NCI-H69 (cell line): Measurements from ENCODE around the gene PTH2.

Experiments used
- DNase-seq: peaks from one replicate; lab custom pipeline; 2025; lab: John Stamatoyannopoulos, UW

PTH2 gene

GRCh38 chr19:49447485-49448431 lies 24.5 kb upstream of the PTH2 start:
- peak; percentile 28 for DNase-seq

- no peak for DNase-seq
These were observed 22.8 kb upstream of the PTH2 start for GRCh38 chr19:49445997-49446396.

GRCh38 chr19:49444100-49444700 lies 21.0 kb upstream of the PTH2 start:
- peak; percentile 21 for DNase-seq

GRCh38 chr19:49443366-49444099 lies 20.3 kb upstream of the PTH2 start:
- peak; percentile 99 for DNase-seq

GRCh38 chr19:49442771-49443365 lies 19.6 kb upstream of the PTH2 start:
- DNase-seq = peak; percentile 93

GRCh38 chr19:49442354-49442753 lies 19.1 kb upstream of the PTH2 start:
- peak; percentile 68 for DNase-seq

GRCh38 chr19:49441960-49442350 lies 18.7 kb upstream of the PTH2 start:
- peak; percentile 59 for DNase-seq

- peak; percentile 59 for DNase-seq
These were observed 18.1 kb upstream of the PTH2 start, which contains the start of gene SLC17A7 for GRCh38 chr19:49441210-49441959. Gene SLC17A7, minus strand, starts transcription at chr19:49441527. Its CDS starts 148 bp downstream, at chr19:49441379.

- DNase-seq = no peak
These were observed 17.4 kb upstream of the PTH2 start for GRCh38 chr19:49440439-49441209.

- no peak for DNase-seq
These were observed 16.6 kb upstream of the PTH2 start for GRCh38 chr19:49439836-49440235.

- DNase-seq = peak; percentile 20
These were observed 15.0 kb upstream of the PTH2 start for GRCh38 chr19:49438261-49438660.

- peak; percentile 26 for DNase-seq
These were observed 14.0 kb upstream of the PTH2 start for GRCh38 chr19:49437231-49437630.

- DNase-seq = peak; percentile 57
These were observed 13.3 kb upstream of the PTH2 start for GRCh38 chr19:49436381-49437017.

- no peak for DNase-seq
These were observed 12.4 kb upstream of the PTH2 start for GRCh38 chr19:49435670-49436069.

- peak; percentile 27 for DNase-seq
These were observed 11.8 kb upstream of the PTH2 start for GRCh38 chr19:49434907-49435583.

- no peak for DNase-seq
These were observed 10.1 kb upstream of the PTH2 start for GRCh38 chr19:49433240-49433901.

GRCh38 chr19:49432141-49433073 lies 9.2 kb upstream of the PTH2 start:
- DNase-seq = no peak

- DNase-seq = no peak
These were observed 8.1 kb upstream of the PTH2 start for GRCh38 chr19:49431330-49431749.
